ENCODE results near the gene CACHD1.

GRCh38 chr1:64497088-64497883, 27.4 kb downstream of the CACHD1 start:
- TF ChIP-seq CTCF (IDR thresholded peaks at IDR 0.05) (no peak), EP300 (IDR thresholded peaks at IDR 0.05) (no peak)
